Mucosa of descending colon (tissue), 3 donors: Measurements from ENCODE around the gene CADM1. TPM values are rescaled to one million over a fixed set of nuclear protein-coding genes. Genes with fewer than 3 reads are reported as not detected.

Source experiments
- ATAC-seq: fragments of 200-7000 bp; cut with Tn5 transposase; one replicate; pipeline ENCODE4 v1.9.1; 2020; ENCODE audit warnings: mild to moderate bottlenecking, moderate library complexity
- DNase-seq, 3 donors: peaks; one replicate each; pipeline ENCODE4 v3.0.0-alpha.2; 2020
- H3K36me3 ChIP-seq: fragments of 200-600 bp; one replicate; pipeline ENCODE4 v1.8.0; 2021; ENCODE audit warnings: low read depth, mild to moderate bottlenecking
- H3K4me1 ChIP-seq: fragments of 200-600 bp; one replicate; pipeline ENCODE4 v1.8.0; 2021; ENCODE audit warnings: low read depth, mild to moderate bottlenecking
- H3K4me3 ChIP-seq: fragments of 200-600 bp; one replicate; pipeline ENCODE4 v1.8.0; 2021; ENCODE audit warnings: mild to moderate bottlenecking
- H3K9me3 ChIP-seq: fragments of 200-600 bp; one replicate; pipeline ENCODE4 v1.8.0; 2021; ENCODE audit warnings: mild to moderate bottlenecking
- intact Hi-C, 2 donors: fragments of 100-400 bp; cut with DNase I in 1 of 2; cut with micrococcal nuclease in 1 of 2; formaldehyde crosslinking; loops; one replicate each; pipeline versions ENCODE4 v1.11.0 to v1.11.1; 2022; cut with DNase I, micrococcal nuclease
- total RNA-seq, 3 donors: library from RNA; stranded (reverse); fragmentation: NEBNext Ultra II Directional in 2 of 3; extraction: Animal tissue kit (Norgen Biotek cat#: 25700) in 2 of 3; gene quantifications; one replicate each; pipeline versions ENCODE4 v1.2.1 to v1.2.4, GENCODE V29; 2021 to 2023
- TF ChIP-seq, protein P1 (sequence below): fragments of 200-600 bp; IDR thresholded peaks from one replicate; pipeline ENCODE4 v1.8.0; 2022; ENCODE audit warnings: antibody characterized with exemption, mild to moderate bottlenecking
- donor health status: DM: no; HTN: no; CAD: no; lungs with moderate emphysema.
- donor health status: DM: no; HTN: no; CAD: no.
- donor health status: DM: no; HTN: yes; CAD: no.

Gene CADM1
- total RNA-seq, 3 donors from 2014 or later: 4.3 to 20.2 (median 7.2) TPM

DNA sequence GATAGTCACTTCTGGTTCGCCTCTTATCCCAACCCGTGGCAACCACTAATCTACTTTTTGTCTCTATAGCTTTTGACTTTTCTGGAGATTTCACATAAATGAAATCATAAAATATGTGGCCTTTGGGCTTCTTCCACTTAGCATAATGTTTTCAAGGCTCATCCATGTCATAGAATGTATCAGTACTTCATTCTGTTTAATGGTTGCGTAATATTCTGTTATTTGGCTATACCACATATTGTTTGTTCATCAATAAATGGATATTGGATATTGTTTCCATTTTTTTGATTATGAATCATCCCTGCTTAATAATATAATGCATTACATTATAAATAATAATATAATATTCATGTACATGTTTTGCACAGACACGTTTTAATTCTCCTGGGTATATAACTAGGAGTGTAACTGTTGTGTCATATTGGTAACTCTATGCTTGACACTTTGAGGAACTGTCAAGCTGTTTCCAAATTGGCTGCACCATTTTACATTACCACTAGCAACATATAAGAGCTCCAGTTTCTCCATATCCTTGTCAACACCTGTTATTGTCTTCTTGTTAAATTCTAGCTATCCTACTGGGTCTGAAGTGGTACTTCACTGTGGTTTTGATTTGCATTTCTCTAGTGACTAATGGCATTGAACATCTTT lies 181.5 kb downstream of the CADM1 start:
- ATAC-seq: no peak
- TF ChIP-seq, protein P1, sequence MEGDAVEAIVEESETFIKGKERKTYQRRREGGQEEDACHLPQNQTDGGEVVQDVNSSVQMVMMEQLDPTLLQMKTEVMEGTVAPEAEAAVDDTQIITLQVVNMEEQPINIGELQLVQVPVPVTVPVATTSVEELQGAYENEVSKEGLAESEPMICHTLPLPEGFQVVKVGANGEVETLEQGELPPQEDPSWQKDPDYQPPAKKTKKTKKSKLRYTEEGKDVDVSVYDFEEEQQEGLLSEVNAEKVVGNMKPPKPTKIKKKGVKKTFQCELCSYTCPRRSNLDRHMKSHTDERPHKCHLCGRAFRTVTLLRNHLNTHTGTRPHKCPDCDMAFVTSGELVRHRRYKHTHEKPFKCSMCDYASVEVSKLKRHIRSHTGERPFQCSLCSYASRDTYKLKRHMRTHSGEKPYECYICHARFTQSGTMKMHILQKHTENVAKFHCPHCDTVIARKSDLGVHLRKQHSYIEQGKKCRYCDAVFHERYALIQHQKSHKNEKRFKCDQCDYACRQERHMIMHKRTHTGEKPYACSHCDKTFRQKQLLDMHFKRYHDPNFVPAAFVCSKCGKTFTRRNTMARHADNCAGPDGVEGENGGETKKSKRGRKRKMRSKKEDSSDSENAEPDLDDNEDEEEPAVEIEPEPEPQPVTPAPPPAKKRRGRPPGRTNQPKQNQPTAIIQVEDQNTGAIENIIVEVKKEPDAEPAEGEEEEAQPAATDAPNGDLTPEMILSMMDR: no peak
- Histone ChIP-seq H3K4me1 (no peaks in the 10 kb centered on the region), H3K36me3 (no peaks in the 10 kb centered on the region), H3K4me3 (no peak overlapping the region), H3K9me3 (no peaks in the 10 kb centered on the region)
- no peak for DNase-seq
- intact Hi-C loops: loop anchor here in 1 of 2 donors (10.0 kb wide), 1 partner anchor 952 kb away; no protein-coding TSS in a partner anchor

DNA sequence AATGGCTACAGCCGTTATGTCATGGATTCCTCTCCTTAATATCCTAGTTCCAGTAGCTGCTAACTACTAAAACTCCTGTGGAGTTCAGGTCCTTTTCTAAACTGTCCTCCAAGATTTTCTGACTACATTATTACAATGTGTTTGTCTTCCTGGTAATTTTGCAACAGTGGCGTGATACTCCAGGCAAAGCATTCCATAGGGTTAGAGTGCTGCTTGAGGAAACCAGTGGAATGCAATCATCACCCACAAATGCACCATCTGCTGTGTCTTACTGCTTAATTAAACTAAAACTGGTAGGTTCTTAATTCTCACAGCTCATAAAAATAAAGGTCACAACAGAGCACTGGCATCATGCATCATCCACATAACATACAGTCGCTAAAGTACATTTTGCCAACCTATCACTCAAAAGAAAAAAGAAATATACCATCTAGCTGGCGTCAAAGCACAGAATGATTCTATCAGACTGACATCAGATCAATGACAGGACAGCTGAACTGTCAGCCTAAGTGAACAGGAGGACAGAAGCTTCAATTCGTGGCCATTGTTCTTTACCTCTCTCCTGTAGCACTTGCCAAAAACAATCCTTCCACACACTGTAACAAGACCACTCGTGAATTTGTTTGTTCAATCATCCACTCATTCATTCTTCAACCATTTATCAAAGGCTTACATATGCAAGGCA lies 182.5 kb downstream of the CADM1 start:
- H3K4me1 ChIP-seq: peaks cover 3% of the 10 kb centered on the region
- ATAC-seq (no peak), DNase-seq (no peak)
- intact Hi-C loops: loop anchor here in 1 of 2 donors (10.0 kb wide), 1 partner anchor 953 kb away; no protein-coding TSS in a partner anchor
- no peaks in the 10 kb centered on the region for H3K9me3 ChIP-seq
- TF ChIP-seq, protein P1: no peak
- no peak overlapping the region for H3K4me3 ChIP-seq
- no peaks in the 10 kb centered on the region for H3K36me3 ChIP-seq

DNA sequence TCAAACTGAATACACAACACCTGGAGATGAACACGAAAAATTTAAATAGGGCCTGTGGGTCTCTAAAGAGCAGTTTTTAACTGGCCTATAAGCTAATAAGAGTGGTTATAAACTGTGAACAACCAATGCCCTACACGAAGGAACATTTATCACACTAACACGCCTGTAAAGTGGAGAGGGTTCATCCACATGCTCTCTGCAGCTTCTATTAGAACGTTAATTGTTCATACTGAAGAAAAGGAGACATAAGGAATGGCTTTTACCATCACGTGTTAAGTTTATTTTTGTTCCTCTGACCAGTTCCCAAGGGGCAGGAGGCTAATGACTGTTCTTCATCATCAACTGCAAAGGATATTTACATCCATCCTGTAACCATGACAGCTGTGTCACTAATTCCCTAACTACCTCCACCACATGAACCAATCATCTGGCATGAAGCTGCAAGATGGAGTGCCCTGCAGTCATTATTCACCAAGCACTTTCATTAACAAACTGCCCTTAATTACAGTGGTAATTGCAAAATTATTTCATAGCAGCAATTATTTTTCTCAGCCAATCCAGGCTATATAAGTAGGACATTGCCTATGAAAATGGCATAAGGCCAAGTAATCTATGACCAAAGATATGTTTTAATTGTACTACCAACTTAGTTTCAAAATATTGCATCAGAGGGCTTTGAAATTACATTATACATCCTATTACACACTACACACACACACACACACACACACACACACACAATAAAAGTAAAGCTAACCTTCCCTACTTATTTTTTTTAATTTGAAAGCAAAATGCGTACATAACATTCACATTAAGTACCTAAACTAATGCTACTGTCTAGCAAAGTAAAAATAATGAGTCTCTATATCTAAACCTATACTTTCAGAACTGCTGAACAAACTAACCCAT lies 186.7 kb downstream of the CADM1 start:
- TF ChIP-seq, protein P1: no peak
- DNase-seq (no peak), ATAC-seq (peak; percentile 12)
- intact Hi-C loops: no loop called here
- H3K4me1 ChIP-seq: peaks cover 3% of the 10 kb centered on the region
- no peak overlapping the region for H3K4me3 ChIP-seq
- no peaks in the 10 kb centered on the region for H3K36me3 ChIP-seq
- no peaks in the 10 kb centered on the region for H3K9me3 ChIP-seq

DNA sequence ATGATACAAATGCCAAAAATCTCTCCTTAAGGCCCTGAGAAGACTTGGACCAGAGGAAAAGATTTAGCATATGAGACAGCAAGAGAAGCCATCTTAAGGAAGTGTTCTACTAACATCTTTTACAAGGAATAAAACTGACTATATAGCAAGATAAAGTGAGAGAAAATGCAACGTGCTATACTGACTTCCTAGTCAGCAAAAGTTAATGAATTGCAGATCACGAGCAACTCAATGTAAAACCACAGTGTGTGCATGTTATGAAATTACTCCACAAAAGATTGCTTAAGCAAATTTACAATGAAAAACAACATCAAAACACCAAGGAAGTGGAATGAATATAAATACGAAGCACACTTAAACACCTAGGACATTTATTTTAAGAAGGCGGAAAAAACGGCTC lies 187.5 kb downstream of the CADM1 start:
- ATAC-seq: peak; percentile 94
- no peak overlapping the region for H3K4me3 ChIP-seq
- no peaks in the 10 kb centered on the region for H3K9me3 ChIP-seq
- DNase-seq: peak in 1 of 3 donors; percentile 28
- TF ChIP-seq, protein P1: no peak
- no peaks in the 10 kb centered on the region for H3K36me3 ChIP-seq
- peaks cover 3% of the 10 kb centered on the region for H3K4me1 ChIP-seq
- intact Hi-C loops: no loop called here

GRCh38 chr11:115314330-115314920 lies 189.8 kb downstream of the CADM1 start:
- intact Hi-C loops: no loop called here
- DNase-seq: no peak
- Histone ChIP-seq H3K9me3 (no peaks in the 10 kb centered on the region), H3K4me3 (no peak overlapping the region), H3K4me1 (peaks cover 3% of the 10 kb centered on the region), H3K36me3 (no peaks in the 10 kb centered on the region)
- ATAC-seq: no peak
- TF ChIP-seq, protein P1: no peak
